Measurements from ENCODE around the gene EVPL.

GRCh38 chr17:76000016-76000754 lies 26.9 kb downstream of the EVPL start:
- TF ChIP-seq, protein P1, sequence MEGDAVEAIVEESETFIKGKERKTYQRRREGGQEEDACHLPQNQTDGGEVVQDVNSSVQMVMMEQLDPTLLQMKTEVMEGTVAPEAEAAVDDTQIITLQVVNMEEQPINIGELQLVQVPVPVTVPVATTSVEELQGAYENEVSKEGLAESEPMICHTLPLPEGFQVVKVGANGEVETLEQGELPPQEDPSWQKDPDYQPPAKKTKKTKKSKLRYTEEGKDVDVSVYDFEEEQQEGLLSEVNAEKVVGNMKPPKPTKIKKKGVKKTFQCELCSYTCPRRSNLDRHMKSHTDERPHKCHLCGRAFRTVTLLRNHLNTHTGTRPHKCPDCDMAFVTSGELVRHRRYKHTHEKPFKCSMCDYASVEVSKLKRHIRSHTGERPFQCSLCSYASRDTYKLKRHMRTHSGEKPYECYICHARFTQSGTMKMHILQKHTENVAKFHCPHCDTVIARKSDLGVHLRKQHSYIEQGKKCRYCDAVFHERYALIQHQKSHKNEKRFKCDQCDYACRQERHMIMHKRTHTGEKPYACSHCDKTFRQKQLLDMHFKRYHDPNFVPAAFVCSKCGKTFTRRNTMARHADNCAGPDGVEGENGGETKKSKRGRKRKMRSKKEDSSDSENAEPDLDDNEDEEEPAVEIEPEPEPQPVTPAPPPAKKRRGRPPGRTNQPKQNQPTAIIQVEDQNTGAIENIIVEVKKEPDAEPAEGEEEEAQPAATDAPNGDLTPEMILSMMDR (IDR thresholded peaks at IDR 0.05), result peak; percentile 43 to 72 (median 57)
- TF ChIP-seq POLR2A (IDR thresholded peaks at IDR 0.05), result no peak
- TF ChIP-seq POLR2AphosphoS5 (IDR thresholded peaks at IDR 0.05), result peak; percentile 14
